HepG2 (cell line): Measurements from ENCODE around the gene NAPB. TPM values are rescaled to one million over a fixed set of nuclear protein-coding genes. Genes with fewer than 3 reads are reported as not detected.
A peak's percentile ranks its signal among the peaks of the same experiment; 100 is the strongest.

ENCODE experiments used
- AKAP8 ChIP-seq: sonication (generic); formaldehyde crosslinking; IDR thresholded peaks from 2 replicates; pipeline ENCODE4 v1.5.1; 2020; ENCODE audit warnings: mild to moderate bottlenecking, missing genetic modification reagents
- ARHGAP35 ChIP-seq: sonication (generic); formaldehyde crosslinking; IDR thresholded peaks from 2 replicates; pipeline ENCODE4 v1.9.0; 2022; ENCODE audit warnings: mild to moderate bottlenecking, inconsistent platforms, moderate library complexity, missing genetic modification reagents, borderline replicate concordance
- DNMT1 ChIP-seq: sonication (generic); formaldehyde crosslinking; IDR thresholded peaks from 2 replicates; pipeline ENCODE4 v1.5.1; 2020; ENCODE audit warnings: mild to moderate bottlenecking, missing genetic modification reagents
- FOXP4 ChIP-seq: sonication (generic); formaldehyde crosslinking; IDR thresholded peaks from 2 replicates; pipeline ENCODE4 v1.4.0; 2020; ENCODE audit warnings: missing genetic modification reagents
- GPN1 ChIP-seq: sonication (generic); formaldehyde crosslinking; IDR thresholded peaks from 2 replicates; pipeline ENCODE4 v1.5.1; 2020; ENCODE audit warnings: missing genetic modification reagents, borderline replicate concordance
- HDAC2 ChIP-seq: sonication (generic); formaldehyde crosslinking; IDR thresholded peaks from 2 replicates; pipeline ENCODE4 v1.4.0; 2020; ENCODE audit warnings: missing genetic modification reagents
- IRF9 ChIP-seq: sonication (generic); formaldehyde crosslinking; IDR thresholded peaks from 2 replicates; pipeline ENCODE4 v1.8.0; 2022; ENCODE audit warnings: missing genetic modification reagents, mild to moderate bottlenecking, borderline replicate concordance
- JUN ChIP-seq: sonication (generic); formaldehyde crosslinking; IDR thresholded peaks from 2 replicates; pipeline ENCODE4 v1.4.0; 2020; ENCODE audit warnings: mild to moderate bottlenecking, missing genetic modification reagents
- KLF15 ChIP-seq: sonication (generic); formaldehyde crosslinking; IDR thresholded peaks from 2 replicates; pipeline ENCODE4 v1.8.1; 2023; ENCODE audit warnings: borderline replicate concordance, mild to moderate bottlenecking, inconsistent platforms, missing genetic modification reagents, mixed read lengths
- KLF16 ChIP-seq, 2 experiments: sonication (generic) in 1 of 2; formaldehyde crosslinking in 1 of 2; IDR thresholded peaks; 2 replicates each; pipeline versions ENCODE4 v1.6.1 to v1.8.0; 2016 to 2023; ENCODE audit warnings: missing genetic modification reagents in 2 of 2, missing compliant biosample characterization in 1 of 2
- TRIM24 ChIP-seq: sonication (generic); formaldehyde crosslinking; IDR thresholded peaks from 2 replicates; pipeline ENCODE4 v1.8.0; 2022; ENCODE audit warnings: mild to moderate bottlenecking, missing genetic modification reagents
- ZBED4 ChIP-seq: sonication (generic); formaldehyde crosslinking; IDR thresholded peaks from 2 replicates; pipeline ENCODE4 v1.4.0; 2020; ENCODE audit warnings: missing genetic modification reagents, borderline replicate concordance
- ZNF513 ChIP-seq: sonication (generic); formaldehyde crosslinking; conservative IDR thresholded peaks from 2 replicates; pipeline ENCODE4 v1.5.0; 2020; ENCODE audit warnings: missing genetic modification reagents
- ZNF724P ChIP-seq: sonication (generic); formaldehyde crosslinking; IDR thresholded peaks from 2 replicates; pipeline ENCODE4 v1.8.0; 2022; ENCODE audit warnings: missing genetic modification reagents, borderline replicate concordance
- ZNF788 ChIP-seq: sonication (generic); formaldehyde crosslinking; IDR thresholded peaks from 2 replicates; pipeline ENCODE4 v1.5.0; 2020; ENCODE audit warnings: mild to moderate bottlenecking, missing genetic modification reagents, borderline replicate concordance
- ZNF841 ChIP-seq: sonication (generic); formaldehyde crosslinking; IDR thresholded peaks from 2 replicates; pipeline ENCODE4 v1.8.1; 2023; ENCODE audit warnings: missing genetic modification reagents, borderline replicate concordance
- ZUFSP ChIP-seq: sonication (generic); formaldehyde crosslinking; IDR thresholded peaks from 2 replicates; pipeline ENCODE4 v1.9.0; 2021; ENCODE audit warnings: missing genetic modification reagents, mild to moderate bottlenecking, borderline replicate concordance
- polyA plus RNA-seq, 8 experiments: library from polyadenylated mRNA; depleted of rRNA in 3 of 8; stranded (reverse) in 7 of 8; unstranded in 1 of 8; fragments of >200 nt; fragmentation: Illumina TruSeq in 4 of 8; extraction: Trizol in 4 of 8; gene quantifications; 2 replicates each; pipeline versions ENCODE4 v1.2.1 to v1.2.3, GENCODE V29; 2011 to 2016; ENCODE audit warnings: low read depth in 4 of 8, missing spikeins in 1 of 8, mixed read lengths in 1 of 8; ENCODE audit not compliant: insufficient read depth in 1 of 8
- total RNA-seq, 5 experiments: library from RNA; depleted of rRNA; stranded (reverse); fragments of >200 nt; fragmentation: Illumina TruSeq; extraction: Trizol; gene quantifications; 2 replicates each; pipeline ENCODE4 v1.2.3, GENCODE V29; 2016; ENCODE audit warnings: low read depth in 1 of 5

The NAPB gene
- total and polyA plus RNA-seq, 2 of the 13 experiments (the other 11 are each of a cell fraction or from before 2014, with no cell fraction given), result 15.2 to 16.1 TPM

GRCh38 chr20:23350904-23351838 is 70.1 kb downstream of the NAPB start (continued):
- TF ChIP-seq DNMT1 (CRISPR knock-in tag) (0 out of 2 replicates have a peak, but pooled peaks have one; percentile 14), ZNF841 (CRISPR knock-in tag) (peak; percentile 48; the same call in 1 of the 2 replicates), ZBED4 (CRISPR knock-in tag) (no peak), GPN1 (CRISPR knock-in tag) (no peak), KLF16 (CRISPR knock-in tag; IDR thresholded peaks at IDR 0.05) (no peak), ARHGAP35 (CRISPR knock-in tag) (peak; percentile 88; the same call in 1 of the 2 replicates), ZNF724P (CRISPR knock-in tag) (0 out of 2 replicates have a peak, but pooled peaks have one; percentile 27), TRIM24 (CRISPR knock-in tag) (no peak), KLF15 (no peak), JUN (no peak), ZNF513 (CRISPR knock-in tag) (no peak), IRF9 (CRISPR knock-in tag) (no peak), ZUFSP (CRISPR knock-in tag) (no peak), AKAP8 (CRISPR knock-in tag) (no peak; the same call in 1 of the 2 replicates), ZNF788 (peak; percentile 67; the same call in 1 of the 2 replicates), FOXP4 (no peak; the same call in 1 of the 2 replicates), HDAC2 (no peak; the same call in 1 of the 2 replicates)
